Stimulated activated CD8-positive, alpha-beta memory T cell treated with anti-CD3 and anti-CD28 coated beads, Interleukin-12 subunit alpha, Interleukin-12 subunit beta, amount 100 ng/mL, for 1 hour (primary cell): ENCODE measurements around the gene MMP23B.
A peak's percentile ranks its signal among the peaks of the same experiment; 100 is the strongest.
"Not testable (repeated sequence)": the region's sequence is repeated elsewhere in the genome, so short reads cannot be mapped to it uniquely, and the experiment has no call there.

Experiments
- DNase-seq: peaks from one replicate; pipeline ENCODE4 v3.0.0-alpha.2; 2020; ENCODE audit warnings: low read depth

MMP23B gene

DNA sequence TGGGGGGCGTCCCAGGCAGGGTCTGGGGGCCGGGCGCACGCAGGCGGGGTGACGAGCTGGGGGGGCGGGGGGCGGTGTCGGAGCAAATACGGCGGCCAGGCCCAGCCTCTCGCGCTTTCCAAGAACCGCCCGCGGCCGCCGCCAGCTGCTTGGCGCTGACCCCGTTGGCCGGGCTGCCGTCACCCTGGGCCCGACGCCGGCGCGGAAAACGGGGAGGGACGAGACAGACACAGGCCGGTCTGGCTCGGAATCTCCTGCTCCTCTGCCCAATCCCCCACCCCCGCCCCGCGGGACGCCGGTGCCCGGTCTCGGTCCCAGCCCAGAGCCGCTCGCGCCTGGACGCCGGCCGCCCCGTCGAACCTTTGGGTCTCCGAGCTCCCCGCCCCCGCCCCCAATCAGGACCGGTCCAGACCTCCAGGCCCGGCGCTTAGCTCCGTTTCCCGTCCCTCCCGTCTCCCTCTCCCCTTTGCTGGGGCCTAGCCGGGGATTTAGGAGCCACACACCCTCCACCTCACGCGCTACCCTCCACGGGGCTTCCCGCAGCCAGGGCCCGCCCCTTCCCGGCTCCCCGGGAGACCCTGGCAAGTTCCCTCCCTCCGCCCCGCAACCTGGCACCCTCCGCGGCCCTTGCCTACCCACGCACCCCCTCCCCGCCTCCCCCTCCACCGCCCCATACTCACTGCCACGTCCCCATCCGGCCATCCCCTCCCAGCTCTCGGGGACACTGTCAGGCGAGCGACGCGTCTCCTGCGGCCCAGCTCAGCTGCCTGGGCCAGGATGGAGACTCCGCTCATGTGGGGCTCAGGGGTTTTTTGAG lies 800 bp upstream of the MMP23B start:
- DNase-seq, result no peak

DNA sequence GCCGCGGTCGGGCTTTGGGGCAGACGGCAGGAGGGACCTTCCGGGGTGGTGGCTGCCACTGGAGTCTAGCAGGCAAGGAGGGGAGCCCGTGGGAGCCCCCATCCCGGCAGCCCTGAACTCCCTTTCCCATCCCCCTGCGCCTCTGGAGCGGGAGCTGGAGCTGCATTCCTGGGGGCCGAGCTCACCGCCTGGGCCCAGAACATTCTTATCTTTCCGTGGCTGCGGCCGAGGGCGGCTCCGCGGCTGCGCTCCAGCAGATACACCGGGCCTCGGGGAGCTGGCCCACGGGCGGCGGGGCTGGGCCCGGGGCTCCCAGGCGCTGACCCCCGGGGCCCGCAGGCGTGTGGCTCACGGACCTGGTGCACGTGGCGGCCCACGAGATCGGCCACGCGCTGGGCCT lies 1.4 kb downstream of the MMP23B start:
- not testable (repeated sequence) for DNase-seq

DNA sequence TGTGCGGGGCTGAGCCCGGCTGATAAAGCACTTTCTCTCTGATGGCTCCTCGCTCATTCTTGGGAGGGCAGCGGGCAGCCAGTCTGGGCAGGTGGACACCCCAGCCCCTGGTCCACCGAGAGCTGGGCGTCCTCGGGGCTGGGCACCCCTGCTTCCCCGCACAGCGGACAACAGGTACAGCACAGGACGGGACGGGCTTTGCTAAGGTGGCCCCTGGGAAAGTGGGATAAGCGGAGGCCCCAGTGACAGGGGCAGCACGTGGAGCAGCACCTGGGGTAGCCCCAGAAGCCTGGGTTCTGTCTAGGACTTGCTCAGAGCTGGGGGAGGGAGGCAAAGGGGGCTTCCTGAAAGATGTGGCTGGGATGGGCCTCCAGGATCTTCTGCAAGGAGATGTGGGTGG lies 2.6 kb downstream of the MMP23B start:
- not testable (repeated sequence) for DNase-seq

DNA sequence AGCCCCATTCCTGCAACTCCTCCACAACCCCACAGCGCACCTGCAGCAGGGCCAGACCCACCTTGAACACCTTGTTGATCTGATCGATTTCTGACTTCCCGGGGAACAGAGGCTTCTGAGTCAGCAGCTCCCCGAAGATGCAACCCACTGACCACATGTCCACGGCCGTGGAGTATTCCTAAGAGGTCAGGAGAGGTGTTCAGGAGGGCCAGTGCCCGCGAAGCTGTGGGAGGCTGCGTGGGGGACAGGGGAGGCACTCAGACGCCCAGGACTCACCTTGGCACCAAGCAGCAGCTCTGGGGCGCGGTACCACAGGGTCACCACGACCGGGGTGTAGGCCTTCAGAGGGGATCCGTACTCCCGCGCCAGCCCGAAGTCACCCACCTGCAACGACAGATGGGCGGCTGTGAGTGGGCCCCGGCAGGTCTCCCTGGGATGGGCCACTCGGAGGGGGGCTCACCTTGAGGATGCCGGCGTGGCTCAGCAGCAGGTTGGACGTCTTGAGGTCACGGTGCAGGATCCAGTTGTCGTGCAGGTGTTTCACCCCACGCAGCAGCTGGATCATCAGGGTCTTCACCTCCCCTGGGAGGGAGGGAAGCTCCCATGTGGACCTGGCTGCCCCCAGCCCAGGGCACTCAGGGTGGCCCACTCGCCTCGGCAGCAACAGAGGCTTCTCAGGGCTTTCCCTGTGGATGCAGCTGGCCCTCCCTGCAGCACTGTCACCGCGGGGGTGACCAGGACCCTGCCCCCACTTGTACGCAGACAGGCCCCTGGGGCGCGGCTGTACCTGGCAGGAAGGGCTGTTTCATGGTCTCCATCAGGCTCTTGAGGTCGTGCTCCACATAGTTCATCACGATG lies 4.9 kb downstream of the MMP23B start:
- DNase-seq, result not testable (repeated sequence)

DNA sequence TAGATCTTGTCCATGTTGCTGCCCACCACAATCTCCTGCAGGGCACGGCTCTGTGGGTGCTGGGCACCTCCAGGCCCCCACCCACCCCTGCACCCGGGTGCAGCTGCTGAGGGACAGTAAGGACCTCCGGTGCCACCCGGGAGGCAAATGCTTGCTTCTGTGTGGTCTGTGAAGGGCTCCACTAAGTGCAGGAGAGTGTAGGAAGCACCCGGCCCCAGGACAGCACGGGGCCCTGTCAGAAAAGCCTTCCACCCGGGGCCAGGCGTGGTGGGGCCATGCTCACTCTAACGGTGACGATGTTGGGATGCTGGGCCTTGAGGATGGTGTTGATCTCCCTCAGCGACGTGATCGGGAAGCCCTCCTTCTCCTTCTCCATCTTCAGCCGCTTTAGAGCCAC lies 5.5 kb downstream of the MMP23B start:
- DNase-seq, result not testable (repeated sequence)

DNA sequence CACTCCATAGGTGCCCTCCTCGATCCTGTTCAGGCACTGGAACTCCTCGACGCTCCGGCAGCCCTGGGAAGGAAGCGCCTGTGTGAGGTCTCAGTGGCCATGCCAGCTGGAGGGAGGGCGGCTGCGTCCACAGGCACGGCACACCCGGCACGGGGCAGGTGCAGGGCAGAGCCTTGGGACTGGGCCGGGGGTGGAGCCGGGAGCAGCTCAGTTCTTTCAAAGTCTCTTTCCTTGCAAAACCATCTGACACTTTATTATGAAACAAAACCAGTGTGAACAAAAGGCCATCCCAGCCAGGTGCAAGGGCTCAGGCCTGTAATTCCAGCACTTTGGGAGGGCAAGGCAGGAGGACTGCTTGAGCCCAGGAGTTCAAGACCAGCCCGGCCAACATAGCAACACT lies 6.6 kb downstream of the MMP23B start:
- not testable (repeated sequence) for DNase-seq

DNA sequence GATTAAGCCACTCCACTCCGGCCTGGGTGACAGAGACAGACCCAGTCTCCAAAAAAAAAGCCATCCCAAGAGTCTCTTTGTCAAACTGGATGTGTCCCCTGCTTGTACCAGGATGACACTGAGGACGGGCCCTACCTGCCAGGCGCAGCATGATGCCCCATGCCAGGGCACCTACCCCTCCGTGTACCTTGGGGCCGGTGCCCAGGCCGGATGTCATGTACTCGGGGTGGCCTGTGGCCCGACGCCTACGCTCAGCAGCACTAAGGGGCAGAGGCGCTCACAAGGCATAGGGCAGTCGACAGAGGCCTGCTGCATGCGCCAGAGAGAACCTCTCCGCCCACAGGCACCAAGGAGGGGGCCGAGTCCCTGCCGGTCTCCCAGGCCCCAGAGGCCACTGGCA lies 7.4 kb downstream of the MMP23B start:
- not testable (repeated sequence) for DNase-seq

DNA sequence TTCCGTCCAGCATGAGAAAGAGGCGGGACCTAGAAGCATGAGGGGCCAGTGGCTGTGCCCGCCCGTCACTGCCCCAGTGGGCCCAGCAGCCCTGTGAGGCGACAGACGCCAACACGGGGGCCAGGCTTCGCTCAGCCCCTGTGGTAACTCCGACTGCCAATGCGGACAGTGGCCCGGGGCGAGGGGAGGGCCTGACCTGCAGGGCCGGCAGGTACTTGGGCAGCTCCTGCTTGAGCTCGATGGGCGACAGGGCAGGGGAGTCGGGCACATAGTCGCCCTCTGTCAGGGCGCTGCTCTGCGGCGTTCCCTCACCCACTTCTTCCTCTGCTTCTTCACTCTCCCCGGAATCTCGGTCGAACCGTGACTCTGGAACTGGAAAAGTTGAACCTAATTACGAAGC lies 8.1 kb downstream of the MMP23B start:
- not testable (repeated sequence) for DNase-seq

DNA sequence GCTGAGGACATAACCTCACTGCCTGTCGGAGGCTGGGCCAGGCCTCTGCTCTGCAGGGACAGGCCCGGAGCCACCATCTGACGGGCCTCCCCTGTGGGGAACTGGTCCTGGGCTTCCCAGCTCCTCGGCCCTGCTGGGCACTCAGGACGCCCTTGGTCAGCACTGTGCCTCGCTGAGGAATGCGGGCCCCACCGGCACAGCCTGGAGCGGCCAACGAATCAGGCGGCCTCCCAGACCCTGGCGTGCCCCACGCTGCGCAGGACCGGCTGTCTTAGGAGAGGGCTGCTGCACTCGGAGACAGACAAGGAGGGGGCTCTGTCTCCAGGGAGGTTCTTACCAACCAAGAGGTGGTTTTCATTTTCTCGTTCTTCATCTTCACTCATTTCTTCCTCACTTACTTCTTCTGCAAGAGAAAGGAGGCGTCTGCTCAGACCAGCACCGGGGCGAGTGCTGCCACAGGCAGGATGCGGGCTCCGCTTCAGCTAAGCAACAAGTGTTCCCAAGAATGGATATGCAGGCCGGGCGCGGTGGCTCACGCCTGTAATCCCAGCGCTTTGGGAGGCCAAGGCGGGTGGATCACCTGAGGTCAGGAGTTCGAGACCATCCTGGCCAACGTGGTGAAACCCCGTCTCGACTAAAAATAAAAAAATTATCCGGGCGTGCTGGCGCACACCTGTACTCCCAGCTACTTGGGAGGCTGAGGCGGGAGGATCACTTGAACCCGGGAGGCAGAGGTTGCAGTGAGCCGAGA lies 8.9 kb downstream of the MMP23B start:
- not testable (repeated sequence) for DNase-seq

DNA sequence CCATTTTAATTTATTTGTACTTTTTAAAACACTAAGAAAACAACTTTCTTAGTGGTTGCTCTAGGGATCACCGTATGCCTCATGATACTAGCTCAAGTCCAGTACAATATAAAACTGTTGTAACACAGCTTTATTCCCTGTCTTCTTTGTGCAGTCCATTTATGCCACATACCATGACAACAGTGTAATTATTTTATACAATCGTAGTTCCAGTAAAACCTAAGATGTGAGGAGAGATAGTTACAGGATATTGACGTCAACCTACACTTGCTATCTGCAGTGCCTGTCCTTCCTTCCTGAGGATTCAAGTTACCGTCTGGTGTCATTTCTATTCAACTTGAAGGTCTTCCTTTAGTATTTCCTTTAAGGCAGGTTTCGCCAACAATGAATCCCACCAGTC lies 14.4 kb downstream of the MMP23B start:
- DNase-seq, result not testable (repeated sequence)

DNA sequence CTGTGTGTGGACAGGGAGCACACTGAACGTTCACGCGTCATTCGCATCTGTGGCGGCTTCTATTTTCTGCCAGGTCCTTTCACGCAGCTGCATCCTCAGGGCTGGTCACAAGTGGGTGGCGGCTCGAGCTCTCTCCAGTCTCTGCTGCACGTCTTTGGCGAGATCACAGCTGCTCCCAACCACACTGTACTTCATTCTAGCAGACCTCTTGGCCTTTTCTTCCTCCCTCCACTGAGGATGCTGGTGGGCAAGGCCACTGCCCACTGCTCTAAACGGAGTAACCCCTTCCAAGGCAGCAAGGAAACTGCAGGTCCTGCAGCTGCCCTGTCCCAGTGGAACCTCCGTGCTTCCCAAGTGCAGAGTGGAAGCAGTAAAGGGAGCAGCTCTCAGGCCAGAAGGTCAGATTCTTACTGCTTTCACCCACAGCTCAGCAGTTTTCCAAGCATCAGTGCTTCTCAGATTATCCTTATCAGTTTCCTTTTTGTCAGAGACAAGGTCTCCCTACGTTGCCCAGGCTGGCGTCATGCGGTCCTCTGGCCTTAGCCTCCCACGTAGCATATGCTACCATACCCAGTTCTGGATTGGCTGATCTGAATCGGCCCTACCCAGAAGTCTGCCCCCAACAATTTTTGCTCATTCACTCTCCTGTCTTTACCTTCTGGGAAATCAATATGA lies 15.7 kb downstream of the MMP23B start:
- not testable (repeated sequence) for DNase-seq

DNA sequence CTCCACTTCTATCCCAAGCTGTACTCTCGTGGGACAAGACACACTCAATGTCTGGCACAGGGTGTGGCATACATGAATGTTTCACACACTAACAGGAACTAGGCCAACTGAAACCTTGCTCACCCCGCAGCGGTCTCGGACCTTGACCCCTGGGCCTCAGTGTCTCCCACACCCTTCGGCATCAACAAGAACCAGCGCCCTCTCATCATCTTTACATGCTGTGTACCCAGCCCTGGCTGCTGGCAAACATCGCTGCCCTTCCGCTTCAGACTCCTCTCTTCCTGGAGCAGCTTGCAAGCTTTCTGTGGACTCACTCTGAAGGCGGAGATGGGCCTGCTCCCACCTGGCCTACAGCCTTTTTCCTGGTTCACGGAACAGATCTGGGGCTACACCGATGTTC lies 16.3 kb downstream of the MMP23B start:
- not testable (repeated sequence) for DNase-seq

DNA sequence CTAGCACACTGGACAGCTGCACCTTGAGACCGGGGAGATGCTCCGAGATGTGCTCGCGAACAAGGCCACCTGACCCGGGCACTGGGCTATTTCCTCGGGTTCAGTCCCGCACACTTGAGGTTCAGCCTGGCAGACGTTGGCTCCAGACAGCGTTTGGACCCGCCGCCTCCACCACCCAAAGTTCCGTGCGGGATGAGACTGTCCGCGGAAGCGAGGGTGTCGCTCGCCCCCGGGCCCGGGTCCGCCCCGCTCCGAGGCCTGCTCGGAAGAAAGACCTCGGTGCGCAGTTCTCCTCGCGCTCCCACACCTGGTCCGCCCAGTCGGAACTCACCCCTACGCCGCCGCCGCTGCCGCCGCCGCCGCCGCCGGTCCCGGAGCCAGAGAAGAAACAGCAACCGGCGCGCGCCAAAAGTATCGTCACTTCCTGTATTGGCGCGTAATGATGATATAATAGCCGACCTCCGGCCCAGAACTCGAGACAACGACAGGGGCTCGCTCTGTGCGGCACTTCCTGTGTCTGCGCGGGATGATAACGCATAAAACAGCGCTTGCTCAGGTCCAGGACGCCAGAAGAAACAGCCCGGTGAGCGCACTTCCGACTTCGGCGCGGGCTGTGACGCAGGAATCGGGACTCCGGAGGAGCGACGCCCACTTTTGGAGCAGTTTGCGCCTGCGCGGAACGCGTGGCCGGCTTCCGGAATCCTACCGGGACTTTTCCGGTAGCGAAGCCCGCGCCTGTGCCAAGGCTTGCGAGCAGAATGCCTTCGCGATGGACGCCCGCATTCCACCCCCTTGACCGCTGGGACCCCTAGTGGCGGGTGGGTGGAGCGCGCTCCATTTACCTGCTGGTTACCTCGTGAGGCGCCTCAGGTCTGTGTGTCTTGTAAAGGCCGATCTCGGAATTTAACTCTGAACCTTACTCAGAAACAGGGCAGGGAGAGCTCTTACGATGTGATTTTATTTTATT lies 26.9 kb downstream of the MMP23B start, which contains the start of gene CDK11B:
Gene CDK11B (minus strand): TSS at position 422 of the 967 bp plus-strand sequence. CDS start 1,519 bp downstream, outside the sequence.
- peak; percentile 98 for DNase-seq

DNA sequence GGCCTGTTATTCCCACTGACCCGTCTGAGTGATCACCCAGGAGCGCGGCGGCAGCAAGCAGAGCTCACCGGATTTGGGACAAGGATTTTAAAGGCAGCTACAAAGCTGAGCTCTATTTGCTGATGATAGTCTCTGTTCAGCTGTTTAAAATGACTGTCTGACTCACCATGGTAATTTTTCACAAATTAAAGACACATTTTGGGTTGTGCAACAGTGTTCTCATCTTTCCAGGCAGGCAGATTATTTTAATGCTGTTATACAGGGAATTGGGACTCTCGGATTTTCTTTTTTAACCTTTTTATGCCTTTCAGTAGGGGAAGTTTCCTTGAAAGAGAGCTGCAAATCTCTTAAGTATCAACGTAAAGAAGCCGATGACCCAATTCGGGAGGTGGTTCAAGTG lies 30.4 kb downstream of the MMP23B start:
- not testable (repeated sequence) for DNase-seq

DNA sequence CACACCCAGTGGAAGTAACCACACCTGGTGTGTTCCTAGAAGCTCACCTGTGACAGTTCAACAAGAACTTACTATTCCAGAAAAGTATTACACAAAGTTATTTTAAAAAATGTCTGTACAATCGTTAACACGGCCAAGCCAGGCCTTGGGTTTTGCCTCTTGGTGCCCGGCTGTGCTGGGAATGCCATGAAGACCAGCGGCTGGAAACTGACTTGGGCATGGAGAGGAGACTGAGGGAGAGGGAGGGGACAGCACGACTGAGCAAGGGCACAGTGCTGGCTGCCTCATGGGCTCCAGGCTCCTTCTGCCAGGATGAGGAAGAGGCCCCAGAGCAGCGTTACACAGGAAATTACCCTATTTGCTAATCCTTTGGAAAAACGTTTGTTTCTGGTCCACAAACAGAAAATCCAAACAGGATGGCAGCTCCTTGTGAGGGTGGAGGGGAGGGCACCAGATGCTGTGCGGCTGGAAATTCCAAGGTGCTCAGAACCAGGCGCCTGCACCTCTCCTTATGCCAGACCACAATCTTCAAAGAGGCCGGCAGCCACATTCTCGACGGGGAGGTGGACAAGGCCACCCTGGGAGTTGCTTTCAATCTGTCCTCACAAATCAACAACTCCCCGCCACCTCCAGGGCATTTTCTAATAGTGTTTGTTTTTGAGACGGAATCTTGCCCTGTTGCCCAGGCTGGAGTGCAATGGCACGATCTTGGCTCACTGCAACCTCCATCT lies 31.0 kb downstream of the MMP23B start:
- DNase-seq, result not testable (repeated sequence)

DNA sequence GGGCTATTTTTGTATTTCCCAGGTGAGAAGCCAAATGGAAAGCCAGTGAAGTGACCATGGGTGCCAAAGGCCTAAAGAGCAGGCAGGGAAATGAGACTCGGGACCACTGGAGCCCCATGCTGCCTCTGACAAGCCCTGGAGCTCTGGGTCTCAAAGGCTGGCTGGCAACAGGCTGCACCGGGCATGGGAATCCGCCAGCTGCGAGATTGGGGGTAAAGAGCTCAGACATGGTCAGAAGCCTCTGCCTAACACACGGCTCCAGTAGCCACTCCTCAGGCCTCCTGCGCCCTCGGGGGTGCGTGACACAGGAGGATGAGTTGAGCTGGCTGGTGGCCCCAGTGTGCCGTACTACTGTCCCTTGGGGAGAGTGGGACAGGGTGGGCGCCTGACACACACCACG lies 32.3 kb downstream of the MMP23B start:
- DNase-seq, result not testable (repeated sequence)

DNA sequence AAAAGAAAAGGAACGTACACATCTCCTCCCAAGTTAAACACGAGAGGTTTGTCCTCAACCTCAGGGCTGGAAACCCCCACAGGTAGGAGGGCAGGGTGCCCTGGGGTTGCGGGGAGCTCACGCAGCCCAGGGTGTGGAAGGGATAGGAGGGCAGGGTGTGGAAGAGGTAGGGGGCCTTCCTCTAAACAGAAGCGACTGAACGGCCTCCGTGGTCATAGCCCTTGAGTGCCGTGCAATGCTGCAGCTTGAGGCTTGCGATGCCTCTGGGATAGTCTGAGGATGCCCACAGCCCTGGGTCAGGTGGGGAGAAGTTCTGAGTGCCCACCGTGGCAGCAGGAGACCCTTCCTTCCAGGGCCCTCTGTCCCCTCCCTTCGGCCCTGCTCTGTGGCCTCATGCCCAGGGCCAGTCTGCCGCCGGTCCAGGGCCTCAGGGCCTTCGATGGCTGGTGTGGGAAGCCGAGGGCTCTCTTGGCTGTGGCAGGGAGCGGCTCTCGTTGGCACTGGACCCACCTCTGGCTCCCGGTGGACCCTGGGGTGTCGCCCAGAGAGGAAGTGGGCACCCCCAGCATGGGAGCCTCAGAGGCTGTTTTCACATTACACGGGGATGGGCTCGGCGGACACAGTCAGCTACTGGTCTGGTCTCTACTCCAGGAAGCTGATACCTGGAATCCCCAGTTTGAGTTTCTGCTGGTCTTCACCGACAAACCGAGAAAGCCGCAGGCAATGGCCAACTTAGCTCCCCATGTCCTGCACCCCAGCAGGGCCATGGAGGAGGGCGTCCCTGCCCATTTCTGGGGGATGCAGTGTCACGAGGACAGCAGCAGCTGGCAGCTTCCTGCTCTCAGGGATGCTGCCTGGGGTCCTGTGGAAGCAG lies 33.2 kb downstream of the MMP23B start:
- DNase-seq, result no peak

DNA sequence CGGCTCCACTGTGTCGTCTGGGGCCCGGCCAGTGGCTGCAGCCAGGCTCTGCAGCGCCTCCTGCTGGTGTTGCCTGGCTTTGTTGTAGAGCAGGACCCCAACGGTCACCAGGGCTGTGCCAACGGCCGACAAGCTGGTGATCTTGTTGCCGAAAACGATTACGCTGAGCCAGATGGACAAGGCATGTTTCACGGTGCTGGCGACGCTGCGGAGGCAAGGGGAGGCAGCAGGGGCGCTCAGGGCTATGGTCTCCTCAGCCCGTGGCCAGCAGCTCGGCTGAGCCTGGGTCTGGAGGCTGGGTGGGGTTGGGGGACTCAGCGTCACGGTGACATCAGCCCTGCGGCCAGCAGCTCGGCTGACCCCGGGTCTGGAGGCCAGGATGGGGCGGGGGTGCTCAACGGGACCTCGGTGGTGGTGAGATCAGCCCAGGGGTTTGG lies 33.9 kb downstream of the MMP23B start:
- no peak for DNase-seq

DNA sequence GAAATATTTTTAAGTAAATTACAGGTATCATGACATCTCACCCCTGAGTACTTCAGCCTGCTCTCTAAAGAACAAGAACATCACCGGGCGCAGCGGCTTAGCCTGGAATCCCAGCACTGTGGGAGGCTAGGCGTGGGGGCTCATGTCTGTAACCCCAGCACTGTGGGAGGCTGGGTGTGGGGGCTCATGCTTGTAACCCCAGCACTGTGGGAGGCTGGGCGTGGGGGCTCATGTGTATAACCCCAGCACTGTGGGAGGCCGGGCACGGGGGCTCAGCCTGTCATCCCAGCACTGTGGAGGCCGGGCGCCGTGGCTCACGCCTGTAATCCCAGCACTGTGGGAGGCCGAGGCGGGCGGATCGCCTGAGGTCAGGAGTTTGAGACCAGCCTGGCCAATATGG lies 34.6 kb downstream of the MMP23B start:
- DNase-seq, result no peak
